HG03095 (cell line): Measurements from ENCODE around the gene TMTC4.
"Not testable (repeated sequence)": the region's sequence is repeated elsewhere in the genome, so short reads cannot be mapped to it uniquely, and the experiment has no call there.

Experiments used
- ATAC-seq: cut with Tn5 transposase; IDR thresholded peaks from one replicate; pipeline ENCODE4 v1.9.1; 2021; ENCODE audit warnings: moderate library complexity; ENCODE audit not compliant: unreplicated experiment

TMTC4 gene

GRCh38 chr13:100674572-100674871 lies at the start of gene TMTC4:
TMTC4 (minus strand) TSS chr13:100674795; CDS start chr13:100670362, 4,433 bp downstream.
- ATAC-seq = peak; percentile 41

- no peak for ATAC-seq
Measured at GRCh38 chr13:100722517-100722916, 47.9 kb upstream of the TMTC4 start.

- ATAC-seq = peak; percentile 90
Measured at GRCh38 chr13:100721885-100722512, 47.4 kb upstream of the TMTC4 start.

- no peak for ATAC-seq
Measured at GRCh38 chr13:100715604-100716003, 41.0 kb upstream of the TMTC4 start.

GRCh38 chr13:100714478-100714877 lies 39.9 kb upstream of the TMTC4 start:
- ATAC-seq = no peak

- ATAC-seq = no peak
Measured at GRCh38 chr13:100710176-100710575, 35.6 kb upstream of the TMTC4 start.

GRCh38 chr13:100707818-100708740 lies 33.5 kb upstream of the TMTC4 start:
- ATAC-seq = no peak

- not testable (repeated sequence) for ATAC-seq
Measured at GRCh38 chr13:100698331-100698730, 23.7 kb upstream of the TMTC4 start.

- no peak for ATAC-seq
Measured at GRCh38 chr13:100695509-100695773, 20.8 kb upstream of the TMTC4 start.

- no peak for ATAC-seq
Measured at GRCh38 chr13:100694722-100695508, 20.3 kb upstream of the TMTC4 start.

- no peak for ATAC-seq
Measured at GRCh38 chr13:100689191-100689590, 14.6 kb upstream of the TMTC4 start.

GRCh38 chr13:100680131-100680530 lies 5.5 kb upstream of the TMTC4 start:
- no peak for ATAC-seq

- ATAC-seq = not testable (repeated sequence)
Measured at GRCh38 chr13:100677128-100677527, 2.5 kb upstream of the TMTC4 start.

- no peak for ATAC-seq
Measured at GRCh38 chr13:100675661-100676129, 1.1 kb upstream of the TMTC4 start.

GRCh38 chr13:100674872-100675660 lies 471 bp upstream of the TMTC4 start:
- ATAC-seq = peak; percentile 96

GRCh38 chr13:100673713-100674571 lies 653 bp downstream of the TMTC4 start:
- ATAC-seq = peak; percentile 20

- no peak for ATAC-seq
Measured at GRCh38 chr13:100673376-100673712, 1.3 kb downstream of the TMTC4 start.

GRCh38 chr13:100671389-100672182 lies 3.0 kb downstream of the TMTC4 start:
- no peak for ATAC-seq

GRCh38 chr13:100668408-100668807 lies 6.2 kb downstream of the TMTC4 start:
- ATAC-seq = no peak
